GM20431 (cell line): ENCODE measurements around the gene DNAJB2.
"Not testable (repeated sequence)": the region's sequence is repeated elsewhere in the genome, so short reads cannot be mapped to it uniquely, and the experiment has no call there.

Experiments
- in situ Hi-C: fragments of 300-500 bp; cut with MseI, MboI; formaldehyde crosslinking; loops from one replicate; pipeline ENCODE4 v1.15.0; 2020; ENCODE audit warnings: low sequenced_read_pairs; ENCODE audit not compliant: unreplicated experiment

Gene DNAJB2

GRCh38 chr2:219254590-219255201 lies 24.5 kb upstream of the DNAJB2 start:
- in situ Hi-C loops, result no loop called here

- in situ Hi-C loops, result not testable (repeated sequence)
Measured at GRCh38 chr2:219258942-219259341, 20.2 kb upstream of the DNAJB2 start.

GRCh38 chr2:219261024-219261855 lies 17.9 kb upstream of the DNAJB2 start:
- in situ Hi-C loops, result no loop called here

GRCh38 chr2:219266232-219266631 lies 12.9 kb upstream of the DNAJB2 start:
- in situ Hi-C loops, result no loop called here

- in situ Hi-C loops, result no loop called here
Measured at GRCh38 chr2:219266886-219267285, 12.3 kb upstream of the DNAJB2 start.

- in situ Hi-C loops, result no loop called here
Measured at GRCh38 chr2:219268294-219268693, 10.9 kb upstream of the DNAJB2 start.

- in situ Hi-C loops, result no loop called here
Measured at GRCh38 chr2:219269362-219270054, 9.7 kb upstream of the DNAJB2 start.

- in situ Hi-C loops, result no loop called here
Measured at GRCh38 chr2:219270055-219270372, 9.2 kb upstream of the DNAJB2 start.

- in situ Hi-C loops, result no loop called here
Measured at GRCh38 chr2:219271021-219271420, 8.1 kb upstream of the DNAJB2 start.

- in situ Hi-C loops, result no loop called here
Measured at GRCh38 chr2:219272356-219272755, 6.8 kb upstream of the DNAJB2 start.

- in situ Hi-C loops, result no loop called here
Measured at GRCh38 chr2:219272995-219273394, 6.2 kb upstream of the DNAJB2 start.

- in situ Hi-C loops, result no loop called here
Measured at GRCh38 chr2:219273937-219274336, 5.2 kb upstream of the DNAJB2 start.

GRCh38 chr2:219274361-219274921 lies 4.7 kb upstream of the DNAJB2 start:
- in situ Hi-C loops, result no loop called here

GRCh38 chr2:219277703-219278654 lies 1.2 kb upstream of the DNAJB2 start:
- in situ Hi-C loops, result no loop called here

GRCh38 chr2:219278655-219279150 lies 463 bp upstream of the DNAJB2 start:
- in situ Hi-C loops, result no loop called here

GRCh38 chr2:219279916-219280516 lies 850 bp downstream of the DNAJB2 start:
- in situ Hi-C loops, result no loop called here

GRCh38 chr2:219280651-219281050 lies 1.5 kb downstream of the DNAJB2 start:
- in situ Hi-C loops, result no loop called here

- in situ Hi-C loops, result no loop called here
Measured at GRCh38 chr2:219281588-219281987, 2.4 kb downstream of the DNAJB2 start.

- in situ Hi-C loops, result no loop called here
Measured at GRCh38 chr2:219282375-219282774, 3.2 kb downstream of the DNAJB2 start.
